Activated naive CD8-positive, alpha-beta T cell treated with anti-CD3 and anti-CD28 coated beads for 36 hours (primary cell): ENCODE results near the gene XYLT1. TPM values are rescaled to one million over a fixed set of nuclear protein-coding genes. Genes with fewer than 3 reads are reported as not detected.

ENCODE experiments used
- DNase-seq: peaks from one replicate; pipeline ENCODE4 v3.0.0; 2021
- H3K27ac Mint-ChIP-seq: one replicate; pipeline ENCODE4 v1.8.0; 2022; ENCODE audit warnings: mild to moderate bottlenecking, moderate library complexity, mixed read lengths
- H3K27me3 Mint-ChIP-seq: one replicate; pipeline ENCODE4 v1.8.0; 2022; ENCODE audit warnings: mild to moderate bottlenecking, mixed read lengths
- H3K36me3 Mint-ChIP-seq: one replicate; pipeline ENCODE4 v1.8.0; 2021; ENCODE audit warnings: mild to moderate bottlenecking, mixed read lengths
- H3K4me1 Mint-ChIP-seq: one replicate; pipeline ENCODE4 v1.8.0; 2021; ENCODE audit warnings: mixed read lengths
- H3K4me3 Mint-ChIP-seq: one replicate; pipeline ENCODE4 v1.8.0; 2022; ENCODE audit warnings: mild to moderate bottlenecking, moderate library complexity, mixed read lengths
- H3K9me3 Mint-ChIP-seq: one replicate; pipeline ENCODE4 v1.8.0; 2022; ENCODE audit warnings: mixed read lengths
- total RNA-seq, 2 experiments: library from RNA; stranded (reverse); gene quantifications; one replicate each; pipeline ENCODE4 v1.2.3, GENCODE V29; 2021

XYLT1 gene
- total RNA-seq, 2 experiments from 2014 or later: 4.1 to 4.6 TPM

- peaks cover 5% of the 10 kb centered on the region for H3K36me3 Mint-ChIP-seq
- no peak overlapping the region for H3K4me3 Mint-ChIP-seq
- H3K27me3 Mint-ChIP-seq: no peaks in the 10 kb centered on the region
- no peaks in the 10 kb centered on the region for H3K9me3 Mint-ChIP-seq
- no peak overlapping the region for H3K27ac Mint-ChIP-seq
- H3K4me1 Mint-ChIP-seq: peaks cover 23% of the 10 kb centered on the region
- DNase-seq: no peak
Measured at GRCh38 chr16:17454162-17454730, 16.5 kb downstream of the XYLT1 start.

- Mint-ChIP-seq H3K27me3 (no peaks in the 10 kb centered on the region), H3K36me3 (peaks cover 5% of the 10 kb centered on the region), H3K27ac (no peak overlapping the region), H3K9me3 (no peaks in the 10 kb centered on the region), H3K4me1 (peaks cover 30% of the 10 kb centered on the region), H3K4me3 (no peak overlapping the region)
- no peak for DNase-seq
Measured at GRCh38 chr16:17453364-17454038, 17.3 kb downstream of the XYLT1 start.

GRCh38 chr16:17452922-17453321 is 17.8 kb downstream of the XYLT1 start:
- H3K27ac Mint-ChIP-seq: no peak overlapping the region
- H3K4me3 Mint-ChIP-seq: no peak overlapping the region
- no peaks in the 10 kb centered on the region for H3K27me3 Mint-ChIP-seq
- H3K9me3 Mint-ChIP-seq: no peaks in the 10 kb centered on the region
- DNase-seq: no peak
- H3K4me1 Mint-ChIP-seq: peaks cover 32% of the 10 kb centered on the region
- peaks cover 5% of the 10 kb centered on the region for H3K36me3 Mint-ChIP-seq

- peaks cover 32% of the 10 kb centered on the region for H3K4me1 Mint-ChIP-seq
- no peaks in the 10 kb centered on the region for H3K9me3 Mint-ChIP-seq
- no peak for DNase-seq
- no peak overlapping the region for H3K27ac Mint-ChIP-seq
- peaks cover 5% of the 10 kb centered on the region for H3K36me3 Mint-ChIP-seq
- H3K4me3 Mint-ChIP-seq: no peak overlapping the region
- no peaks in the 10 kb centered on the region for H3K27me3 Mint-ChIP-seq
Measured at GRCh38 chr16:17451843-17452242, 18.9 kb downstream of the XYLT1 start.

- Mint-ChIP-seq H3K9me3 (no peaks in the 10 kb centered on the region), H3K4me3 (no peak overlapping the region), H3K27me3 (no peaks in the 10 kb centered on the region), H3K36me3 (peaks cover 5% of the 10 kb centered on the region), H3K4me1 (peaks cover 32% of the 10 kb centered on the region), H3K27ac (no peak overlapping the region)
- no peak for DNase-seq
Measured at GRCh38 chr16:17450291-17450690, 20.5 kb downstream of the XYLT1 start.

GRCh38 chr16:17448640-17449638 is 21.8 kb downstream of the XYLT1 start:
- H3K4me3 Mint-ChIP-seq: peak overlapping the region; percentile 43
- H3K4me1 Mint-ChIP-seq: peaks cover 32% of the 10 kb centered on the region
- H3K9me3 Mint-ChIP-seq: no peaks in the 10 kb centered on the region
- no peaks in the 10 kb centered on the region for H3K27me3 Mint-ChIP-seq
- H3K36me3 Mint-ChIP-seq: peaks cover 4% of the 10 kb centered on the region
- peak; percentile 41 for DNase-seq
- H3K27ac Mint-ChIP-seq: peak overlapping the region; percentile 78

- H3K36me3 Mint-ChIP-seq: peaks cover 7% of the 10 kb centered on the region
Measured at GRCh38 chr16:17447101-17447569, 23.6 kb downstream of the XYLT1 start.

GRCh38 chr16:17446661-17447060 is 24.1 kb downstream of the XYLT1 start:
- no peak for DNase-seq
- no peak overlapping the region for H3K4me3 Mint-ChIP-seq
- peaks cover 2% of the 10 kb centered on the region for H3K9me3 Mint-ChIP-seq
- H3K27me3 Mint-ChIP-seq: no peaks in the 10 kb centered on the region
- peaks cover 7% of the 10 kb centered on the region for H3K36me3 Mint-ChIP-seq
- H3K4me1 Mint-ChIP-seq: peaks cover 23% of the 10 kb centered on the region
- H3K27ac Mint-ChIP-seq: no peak overlapping the region

More at GRCh38 chr16:17447101-17447569, 23.6 kb downstream of the XYLT1 start:
- no peak for DNase-seq
- Mint-ChIP-seq H3K4me3 (no peak overlapping the region), H3K27ac (no peak overlapping the region), H3K27me3 (no peaks in the 10 kb centered on the region), H3K9me3 (peaks cover 2% of the 10 kb centered on the region), H3K4me1 (peaks cover 28% of the 10 kb centered on the region)

- peaks cover 4% of the 10 kb centered on the region for H3K36me3 Mint-ChIP-seq
- peaks cover 18% of the 10 kb centered on the region for H3K4me1 Mint-ChIP-seq
- DNase-seq: no peak
- no peak overlapping the region for H3K4me3 Mint-ChIP-seq
- no peak overlapping the region for H3K27ac Mint-ChIP-seq
- H3K27me3 Mint-ChIP-seq: no peaks in the 10 kb centered on the region
- H3K9me3 Mint-ChIP-seq: peaks cover 2% of the 10 kb centered on the region
Measured at GRCh38 chr16:17445421-17445820, 25.3 kb downstream of the XYLT1 start.

GRCh38 chr16:17444658-17445057 is 26.1 kb downstream of the XYLT1 start:
- Mint-ChIP-seq H3K4me1 (peaks cover 21% of the 10 kb centered on the region), H3K27me3 (no peaks in the 10 kb centered on the region), H3K27ac (no peak overlapping the region), H3K36me3 (peaks cover 4% of the 10 kb centered on the region), H3K9me3 (peaks cover 2% of the 10 kb centered on the region), H3K4me3 (no peak overlapping the region)
- DNase-seq: no peak

GRCh38 chr16:17440131-17440530 is 30.6 kb downstream of the XYLT1 start:
- H3K4me3 Mint-ChIP-seq: no peak overlapping the region
- H3K27ac Mint-ChIP-seq: no peak overlapping the region
- H3K9me3 Mint-ChIP-seq: peaks cover 2% of the 10 kb centered on the region
- peaks cover 7% of the 10 kb centered on the region for H3K36me3 Mint-ChIP-seq
- no peak for DNase-seq
- H3K27me3 Mint-ChIP-seq: no peaks in the 10 kb centered on the region
- H3K4me1 Mint-ChIP-seq: peaks cover 24% of the 10 kb centered on the region

- Mint-ChIP-seq H3K36me3 (peaks cover 7% of the 10 kb centered on the region), H3K9me3 (peaks cover 2% of the 10 kb centered on the region), H3K27ac (peak overlapping the region; percentile 18), H3K4me1 (peaks cover 24% of the 10 kb centered on the region), H3K4me3 (no peak overlapping the region), H3K27me3 (no peaks in the 10 kb centered on the region)
- DNase-seq: no peak
Measured at GRCh38 chr16:17439580-17439979, 31.2 kb downstream of the XYLT1 start.

GRCh38 chr16:17437981-17438380 is 32.8 kb downstream of the XYLT1 start:
- no peaks in the 10 kb centered on the region for H3K9me3 Mint-ChIP-seq
- peaks cover 3% of the 10 kb centered on the region for H3K36me3 Mint-ChIP-seq
- no peak for DNase-seq
- H3K4me3 Mint-ChIP-seq: no peak overlapping the region
- H3K4me1 Mint-ChIP-seq: peaks cover 28% of the 10 kb centered on the region
- H3K27me3 Mint-ChIP-seq: no peaks in the 10 kb centered on the region
- H3K27ac Mint-ChIP-seq: no peak overlapping the region

- peaks cover 3% of the 10 kb centered on the region for H3K36me3 Mint-ChIP-seq
- no peaks in the 10 kb centered on the region for H3K27me3 Mint-ChIP-seq
- peaks cover 29% of the 10 kb centered on the region for H3K4me1 Mint-ChIP-seq
- no peak overlapping the region for H3K27ac Mint-ChIP-seq
- DNase-seq: no peak
- H3K9me3 Mint-ChIP-seq: no peaks in the 10 kb centered on the region
- H3K4me3 Mint-ChIP-seq: no peak overlapping the region
Measured at GRCh38 chr16:17437127-17437720, 33.5 kb downstream of the XYLT1 start.

- Mint-ChIP-seq H3K27ac (no peak overlapping the region), H3K4me1 (peaks cover 28% of the 10 kb centered on the region), H3K27me3 (no peaks in the 10 kb centered on the region), H3K9me3 (no peaks in the 10 kb centered on the region), H3K36me3 (peaks cover 3% of the 10 kb centered on the region), H3K4me3 (no peak overlapping the region)
- DNase-seq: no peak
Measured at GRCh38 chr16:17435318-17435717, 35.4 kb downstream of the XYLT1 start.
